H9 (cell line): ENCODE results near the gene TMC1. TPM values are rescaled to one million over a fixed set of nuclear protein-coding genes. Genes with fewer than 3 reads are reported as not detected.

Experiments
- DNase-seq: peaks from one replicate; pipeline ENCODE4 v3.0.0-alpha.2; 2017
- H2AFZ ChIP-seq: one replicate; pipeline ENCODE4 v1.6.1; 2013; ENCODE audit warnings: mild to moderate bottlenecking, low read length, control low read depth, moderate library complexity
- H2AK5ac ChIP-seq: 2 replicates; pipeline ENCODE4 v1.6.1; 2013; ENCODE audit warnings: low read length, control low read depth, mixed read lengths; ENCODE audit not compliant: insufficient read length
- H2BK120ac ChIP-seq: one replicate; pipeline ENCODE4 v1.6.1; 2013; ENCODE audit warnings: low read depth, mild to moderate bottlenecking, low read length, control low read depth, inconsistent platforms; ENCODE audit not compliant: poor library complexity, severe bottlenecking
- H2BK12ac ChIP-seq: 2 replicates; pipeline ENCODE4 v1.6.1; 2013; ENCODE audit warnings: low read length, control low read depth, mixed read lengths, low read depth; ENCODE audit not compliant: insufficient read length
- H2BK15ac ChIP-seq: 2 replicates; pipeline ENCODE4 v1.6.1; 2013; ENCODE audit warnings: low read depth, low read length, control low read depth
- H2BK20ac ChIP-seq: one replicate; pipeline ENCODE4 v1.6.1; 2013; ENCODE audit warnings: low read depth, mild to moderate bottlenecking, low read length, control low read depth, inconsistent platforms; ENCODE audit not compliant: poor library complexity, severe bottlenecking
- H2BK5ac ChIP-seq: 2 replicates; pipeline ENCODE4 v1.6.1; 2013; ENCODE audit warnings: low read length, control low read depth, mixed read lengths; ENCODE audit not compliant: insufficient read length
- H3K14ac ChIP-seq: 2 replicates; pipeline ENCODE4 v1.6.1; 2013; ENCODE audit warnings: low read length, control low read depth; ENCODE audit not compliant: insufficient read depth
- H3K18ac ChIP-seq: 2 replicates; pipeline ENCODE4 v1.6.1; 2013; ENCODE audit warnings: low read depth, mild to moderate bottlenecking, mixed read lengths, low read length, control low read depth; ENCODE audit not compliant: insufficient read length
- H3K23ac ChIP-seq: 2 replicates; pipeline ENCODE4 v1.6.1; 2013; ENCODE audit warnings: low read length, control low read depth, mixed read lengths, low read depth; ENCODE audit not compliant: insufficient read length
- H3K23me2 ChIP-seq: 2 replicates; pipeline ENCODE4 v1.6.1; 2013; ENCODE audit warnings: low read depth, mild to moderate bottlenecking, mixed read lengths, low read length, control low read depth; ENCODE audit not compliant: insufficient read length, poor library complexity, severe bottlenecking
- H3K27ac ChIP-seq: 2 replicates; pipeline ENCODE4 v1.5.1; 2013; ENCODE audit warnings: low read length, control low read depth, mixed read lengths, low read depth; ENCODE audit not compliant: insufficient read length
- H3K27me3 ChIP-seq: 2 replicates; pipeline ENCODE4 v1.6.1; 2013; ENCODE audit warnings: low read length, control low read depth, inconsistent platforms; ENCODE audit not compliant: insufficient read depth
- H3K4ac ChIP-seq: 2 replicates; pipeline ENCODE4 v1.6.1; 2013; ENCODE audit warnings: low read depth, mild to moderate bottlenecking, control low read depth, inconsistent platforms, low read length, moderate library complexity
- H3K4me1 ChIP-seq: 2 replicates; pipeline ENCODE4 v1.6.1; 2013; ENCODE audit warnings: low read length, control low read depth, inconsistent platforms; ENCODE audit not compliant: insufficient read depth
- H3K4me2 ChIP-seq: 2 replicates; pipeline ENCODE4 v1.6.1; 2013; ENCODE audit warnings: low read length, control low read depth, mixed read lengths; ENCODE audit not compliant: insufficient read length, insufficient read depth
- H3K56ac ChIP-seq: 2 replicates; pipeline ENCODE4 v1.6.1; 2013; ENCODE audit warnings: low read depth, mild to moderate bottlenecking, mixed read lengths, low read length, control low read depth; ENCODE audit not compliant: insufficient read length
- H3K79me1 ChIP-seq: 2 replicates; pipeline ENCODE4 v1.6.1; 2013; ENCODE audit warnings: low read depth, mild to moderate bottlenecking, moderate library complexity, low read length, control low read depth, inconsistent platforms; ENCODE audit not compliant: insufficient read depth, poor library complexity, severe bottlenecking
- H3K79me2 ChIP-seq: 2 replicates; pipeline ENCODE4 v1.6.1; 2013; ENCODE audit warnings: low read length, control low read depth, inconsistent platforms; ENCODE audit not compliant: insufficient read depth
- H3K9ac ChIP-seq: 2 replicates; pipeline ENCODE4 v1.6.1; 2013; ENCODE audit warnings: low read length, control low read depth, mixed read lengths; ENCODE audit not compliant: insufficient read length; ENCODE audit errors: extremely low read depth
- H3K9me3 ChIP-seq: one replicate; pipeline ENCODE4 v1.6.1; 2013; ENCODE audit warnings: low read depth, low read length, inconsistent platforms; ENCODE audit not compliant: control insufficient read depth
- H3T11ph ChIP-seq: one replicate; pipeline ENCODE4 v1.6.1; 2013; ENCODE audit warnings: mild to moderate bottlenecking, low read length, control low read depth, inconsistent platforms
- H4K20me1 ChIP-seq: one replicate; pipeline ENCODE4 v1.6.1; 2013; ENCODE audit not compliant: control insufficient read depth, insufficient read length, insufficient read depth
- H4K5ac ChIP-seq: 2 replicates; pipeline ENCODE4 v1.6.1; 2013; ENCODE audit warnings: low read depth, mild to moderate bottlenecking, mixed read lengths, low read length, control low read depth; ENCODE audit not compliant: insufficient read length
- H4K8ac ChIP-seq: replicated peaks from 2 replicates; pipeline ENCODE4 v1.6.1; 2013; ENCODE audit warnings: low read length, control low read depth, mixed read lengths, low read depth; ENCODE audit not compliant: insufficient read length
- H4K91ac ChIP-seq: 2 replicates; pipeline ENCODE4 v1.6.1; 2013; ENCODE audit warnings: low read depth, mild to moderate bottlenecking, moderate library complexity, mixed read lengths, low read length, control low read depth; ENCODE audit not compliant: insufficient read length
- H3K27ac Mint-ChIP-seq, 3 experiments: 2 replicates in 2 of 3; 3 replicates in 1 of 3; pipeline ENCODE4 v1.8.0; 2020 to 2021; ENCODE audit warnings: mixed read lengths in 3 of 3, mild to moderate bottlenecking in 1 of 3, moderate library complexity in 1 of 3
- H3K27me3 Mint-ChIP-seq: 2 replicates; pipeline ENCODE4 v1.8.0; 2021; ENCODE audit warnings: low read depth, mild to moderate bottlenecking, moderate library complexity, mixed read lengths
- H3K36me3 Mint-ChIP-seq, 3 experiments: 2 replicates in 2 of 3; 3 replicates in 1 of 3; pipeline ENCODE4 v1.8.0; 2020 to 2021; ENCODE audit warnings: low read depth in 3 of 3, mixed read lengths in 3 of 3; ENCODE audit not compliant: insufficient read depth in 1 of 3
- H3K4me1 Mint-ChIP-seq, 2 experiments: 2 replicates each; pipeline ENCODE4 v1.8.0; 2020; ENCODE audit warnings: mixed read lengths in 2 of 2
- H3K4me3 Mint-ChIP-seq, 2 experiments: 2 replicates in 1 of 2; 3 replicates in 1 of 2; pipeline ENCODE4 v1.8.0; 2020 to 2021; ENCODE audit warnings: mild to moderate bottlenecking in 2 of 2, mixed read lengths in 2 of 2, moderate library complexity in 1 of 2
- H3K9me3 Mint-ChIP-seq, 2 experiments: 2 replicates in 1 of 2; 3 replicates in 1 of 2; pipeline ENCODE4 v1.8.0; 2020; ENCODE audit warnings: mild to moderate bottlenecking in 2 of 2, mixed read lengths in 2 of 2, moderate library complexity in 1 of 2
- total RNA-seq: library from RNA; stranded (reverse); gene quantifications from 2 replicates; pipeline ENCODE4 v1.2.1, GENCODE V29; 2021
- TF ChIP-seq, protein P1 (sequence below): fragments of 200-600 bp; sonication (generic); conservative IDR thresholded peaks from 3 replicates; pipeline ENCODE4 v1.8.0; 2021; ENCODE audit warnings: antibody characterized with exemption, mild to moderate bottlenecking

TMC1 gene
- total RNA-seq, 1 experiment from 2014 or later, result 2.4 TPM

DNA sequence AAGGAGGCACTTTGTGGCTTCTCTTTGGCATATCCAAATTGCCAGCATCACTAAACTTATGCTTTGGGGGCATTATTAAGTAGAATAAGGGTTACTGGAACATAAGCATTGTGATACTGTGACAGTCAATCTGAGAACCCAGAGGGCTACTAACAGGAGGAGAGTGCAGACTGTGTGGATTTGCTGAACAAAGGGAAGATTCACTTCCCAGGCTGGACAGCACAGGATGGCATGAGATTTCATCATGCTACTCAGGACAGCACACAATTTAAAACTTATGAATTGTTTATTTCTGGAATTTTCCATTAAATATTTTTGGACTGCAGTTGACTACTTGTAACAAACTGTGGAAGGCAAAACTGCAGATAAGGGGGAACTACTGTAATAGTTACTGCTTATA lies 212.5 kb downstream of the TMC1 start:
- Histone ChIP-seq H3K23me2 (no peaks in the 10 kb centered on the region), H4K20me1 (no peaks in the 10 kb centered on the region), H4K5ac (no peak overlapping the region), H3K56ac (no peak overlapping the region), H3K4me2 (no peak overlapping the region), H2BK20ac (no peak overlapping the region), H3K4me1 (no peaks in the 10 kb centered on the region; the same call in 1 of the 2 replicates), H2AFZ (no peak overlapping the region), H2BK120ac (no peak overlapping the region), H3K18ac (no peak overlapping the region), H3K9ac (no peak overlapping the region), H3K27me3 (no peaks in the 10 kb centered on the region), H3T11ph (no peak overlapping the region), H3K79me2 (no peaks in the 10 kb centered on the region), H3K23ac (no peak overlapping the region), H3K4ac (no peak overlapping the region), H2AK5ac (no peak overlapping the region), H2BK12ac (no peak overlapping the region), H3K79me1 (no peaks in the 10 kb centered on the region), H3K14ac (no peak overlapping the region), H3K9me3 (peaks cover 8% of the 10 kb centered on the region), H2BK5ac (no peak overlapping the region), H2BK15ac (no peak overlapping the region), H3K27ac (no peak overlapping the region), H4K91ac (no peak overlapping the region), H4K8ac (no peak overlapping the region)
- Mint-ChIP-seq H3K9me3 (peaks cover 8 to 18% of the 10 kb centered on the region in 2 experiments; a peak in 3 of 5 replicates), H3K4me1 (peaks cover 13 to 25% of the 10 kb centered on the region in 2 experiments), H3K36me3 (peaks cover 12 to 34% (median 19%) of the 10 kb centered on the region in 3 experiments), H3K27me3 (no peaks in the 10 kb centered on the region), H3K27ac (no peak overlapping the region), H3K4me3 (no peak overlapping the region)
- DNase-seq, result no peak
- TF ChIP-seq, protein P1, sequence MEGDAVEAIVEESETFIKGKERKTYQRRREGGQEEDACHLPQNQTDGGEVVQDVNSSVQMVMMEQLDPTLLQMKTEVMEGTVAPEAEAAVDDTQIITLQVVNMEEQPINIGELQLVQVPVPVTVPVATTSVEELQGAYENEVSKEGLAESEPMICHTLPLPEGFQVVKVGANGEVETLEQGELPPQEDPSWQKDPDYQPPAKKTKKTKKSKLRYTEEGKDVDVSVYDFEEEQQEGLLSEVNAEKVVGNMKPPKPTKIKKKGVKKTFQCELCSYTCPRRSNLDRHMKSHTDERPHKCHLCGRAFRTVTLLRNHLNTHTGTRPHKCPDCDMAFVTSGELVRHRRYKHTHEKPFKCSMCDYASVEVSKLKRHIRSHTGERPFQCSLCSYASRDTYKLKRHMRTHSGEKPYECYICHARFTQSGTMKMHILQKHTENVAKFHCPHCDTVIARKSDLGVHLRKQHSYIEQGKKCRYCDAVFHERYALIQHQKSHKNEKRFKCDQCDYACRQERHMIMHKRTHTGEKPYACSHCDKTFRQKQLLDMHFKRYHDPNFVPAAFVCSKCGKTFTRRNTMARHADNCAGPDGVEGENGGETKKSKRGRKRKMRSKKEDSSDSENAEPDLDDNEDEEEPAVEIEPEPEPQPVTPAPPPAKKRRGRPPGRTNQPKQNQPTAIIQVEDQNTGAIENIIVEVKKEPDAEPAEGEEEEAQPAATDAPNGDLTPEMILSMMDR, result no peak
